CD1c-positive myeloid dendritic cell (primary cell): ENCODE results near the gene RASGEF1C.
A peak's percentile ranks its signal among the peaks of the same experiment; 100 is the strongest.

Source experiments
- DNase-seq: peaks from one replicate; pipeline ENCODE4 v3.0.0-alpha.2; 2016; ENCODE audit errors: extremely low spot score

Gene RASGEF1C

GRCh38 chr5:180081481-180081880, 127.5 kb downstream of the RASGEF1C start:
- no peak for DNase-seq

GRCh38 chr5:180080486-180081280, 128.3 kb downstream of the RASGEF1C start:
- peak; percentile 33 for DNase-seq

GRCh38 chr5:180079702-180080466, 129.1 kb downstream of the RASGEF1C start:
- DNase-seq, result no peak

GRCh38 chr5:180078348-180078747, 130.7 kb downstream of the RASGEF1C start:
- no peak for DNase-seq

GRCh38 chr5:180077594-180078284, 131.3 kb downstream of the RASGEF1C start:
- DNase-seq, result no peak

- DNase-seq, result no peak
These were observed 133.3 kb downstream of the RASGEF1C start for GRCh38 chr5:180075703-180076102.

GRCh38 chr5:180074462-180074861, 134.5 kb downstream of the RASGEF1C start:
- DNase-seq, result no peak

- DNase-seq, result no peak
These were observed 136.5 kb downstream of the RASGEF1C start for GRCh38 chr5:180072556-180072955.

GRCh38 chr5:180072256-180072548, 136.8 kb downstream of the RASGEF1C start:
- no peak for DNase-seq

GRCh38 chr5:180071531-180072255, 137.3 kb downstream of the RASGEF1C start, which contains the start of gene RNF130:
Gene RNF130 (minus strand): TSS chr5:180071759. CDS start chr5:180071702, 57 bp downstream.
- peak; percentile 97 for DNase-seq

- peak; percentile 78 for DNase-seq
These were observed 138.1 kb downstream of the RASGEF1C start for GRCh38 chr5:180070756-180071530.

- peak; percentile 89 for DNase-seq
These were observed 139.3 kb downstream of the RASGEF1C start for GRCh38 chr5:180069589-180070247.

- no peak for DNase-seq
These were observed 140.4 kb downstream of the RASGEF1C start for GRCh38 chr5:180068519-180069090.

GRCh38 chr5:180067986-180068385, 141.0 kb downstream of the RASGEF1C start:
- no peak for DNase-seq

- DNase-seq, result no peak
These were observed 148.8 kb downstream of the RASGEF1C start for GRCh38 chr5:180060192-180060591.

- no peak for DNase-seq
These were observed 149.7 kb downstream of the RASGEF1C start for GRCh38 chr5:180059326-180059725.

- no peak for DNase-seq
These were observed 152.9 kb downstream of the RASGEF1C start for GRCh38 chr5:180056153-180056552.

- no peak for DNase-seq
These were observed 154.8 kb downstream of the RASGEF1C start for GRCh38 chr5:180054226-180054625.

- no peak for DNase-seq
These were observed 155.9 kb downstream of the RASGEF1C start for GRCh38 chr5:180053061-180053602.
